IPS-15b (cell line): Measurements from ENCODE around the gene C7orf57.
A peak's percentile ranks its signal among the peaks of the same experiment; 100 is the strongest.

Experiments used
- H3K27me3 ChIP-seq: one replicate; pipeline ENCODE4 v1.6.1; 2013; ENCODE audit warnings: low read length; ENCODE audit not compliant: control insufficient read depth, insufficient read depth
- H3K36me3 ChIP-seq: one replicate; pipeline ENCODE4 v1.6.1; 2013; ENCODE audit warnings: low read length; ENCODE audit not compliant: control insufficient read depth, insufficient read depth
- H3K4me1 ChIP-seq: one replicate; pipeline ENCODE4 v1.6.1; 2013; ENCODE audit warnings: mild to moderate bottlenecking, low read length; ENCODE audit not compliant: control insufficient read depth, insufficient read depth
- H3K4me3 ChIP-seq: one replicate; pipeline ENCODE4 v1.5.1; 2013; ENCODE audit warnings: low read depth, low read length
- H3K9ac ChIP-seq: one replicate; pipeline ENCODE4 v1.6.1; 2013; ENCODE audit warnings: low read depth, mild to moderate bottlenecking, low read length
- H3K9me3 ChIP-seq: one replicate; pipeline ENCODE4 v1.6.1; 2013; ENCODE audit warnings: mild to moderate bottlenecking, low read length; ENCODE audit not compliant: control insufficient read depth, insufficient read depth

Gene C7orf57

DNA sequence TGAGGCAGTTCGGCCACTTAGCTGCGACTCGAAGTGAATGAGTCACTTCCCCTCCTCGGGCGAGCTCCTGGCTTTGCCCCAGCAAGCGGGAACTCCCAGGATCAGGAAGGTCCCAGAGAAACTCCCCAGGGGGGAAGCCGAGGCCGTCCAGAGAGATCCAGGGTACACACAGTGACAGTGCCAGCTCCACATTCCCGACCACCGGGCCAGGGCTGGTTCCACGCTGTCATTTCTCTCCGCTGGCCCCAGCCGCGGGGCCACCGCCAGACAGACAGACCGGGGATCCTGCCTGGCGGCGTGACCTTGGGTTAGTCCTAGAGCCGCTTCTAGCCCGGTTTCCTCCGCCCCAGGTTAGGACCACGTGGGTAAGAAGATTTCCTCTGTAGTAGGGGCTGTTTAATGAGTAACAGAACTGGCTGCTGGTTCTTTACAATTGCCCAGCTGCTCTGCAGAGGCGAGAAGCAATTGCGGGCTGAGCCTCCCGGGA lies 53.3 kb downstream of the C7orf57 start:
- Histone ChIP-seq H3K9me3 (no peaks in the 10 kb centered on the region), H3K4me1 (peaks cover 18% of the 10 kb centered on the region), H3K27me3 (no peaks in the 10 kb centered on the region), H3K9ac (peak overlapping the region; percentile 51), H3K4me3 (peak overlapping the region; percentile 81), H3K36me3 (peaks cover 23% of the 10 kb centered on the region)

DNA sequence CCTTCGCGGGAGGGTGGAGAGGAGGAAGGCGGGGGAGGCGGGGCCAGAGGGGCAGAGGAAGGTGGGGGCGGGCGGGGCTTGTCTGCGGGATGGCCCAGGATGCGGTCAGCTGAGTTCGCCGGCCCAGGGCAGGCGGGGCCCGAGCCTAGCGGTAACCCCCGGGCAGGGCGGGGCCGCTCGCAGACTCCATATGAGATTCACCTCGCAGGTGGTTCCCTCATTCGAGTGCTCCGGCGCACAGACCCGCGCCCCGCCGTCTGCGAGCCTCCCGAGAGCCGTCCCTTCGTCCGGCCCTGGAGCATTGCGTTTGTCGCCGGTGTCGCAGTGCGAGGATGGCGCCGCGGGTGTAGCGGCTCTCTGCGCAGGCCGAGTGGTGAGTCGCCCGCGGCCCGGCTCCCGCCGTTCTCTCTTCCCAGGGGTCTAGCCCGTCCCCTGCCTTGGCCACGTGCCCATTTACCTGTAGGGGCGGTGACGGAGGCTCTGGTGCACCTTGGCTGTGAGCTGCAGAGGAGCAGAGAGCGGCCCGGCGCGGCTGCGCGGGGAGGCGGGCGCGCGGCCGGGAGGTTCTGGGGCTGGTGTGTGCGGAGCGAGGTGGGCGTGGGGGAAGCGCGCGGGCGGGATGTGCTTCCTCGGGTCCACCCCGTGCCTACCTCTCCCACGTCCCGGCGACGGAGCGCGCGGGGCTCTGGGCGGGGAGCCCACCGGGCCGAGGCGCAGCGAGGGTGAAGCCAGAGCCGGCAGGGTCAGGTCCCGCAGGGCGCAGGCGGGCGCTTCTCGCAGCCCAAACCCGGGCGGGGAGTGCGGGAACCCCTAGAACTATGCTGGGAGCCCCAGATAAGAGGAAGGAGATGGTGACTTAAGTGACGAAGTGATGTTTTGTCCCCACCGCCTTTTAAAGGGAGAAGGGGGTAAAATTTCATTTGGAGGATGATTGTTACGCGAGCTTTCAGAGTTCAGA lies 54.0 kb downstream of the C7orf57 start, which contains the start of gene UPP1:
Gene UPP1 (plus strand): TSS at position 220 of the 958 bp plus-strand sequence. CDS start 5,519 bp downstream, outside the sequence.
- Histone ChIP-seq H3K27me3 (no peaks in the 10 kb centered on the region), H3K9me3 (no peaks in the 10 kb centered on the region), H3K4me3 (peak within 1 kb of the TSS; percentile 89), H3K4me1 (peaks cover 18% of the 10 kb centered on the region), H3K9ac (peak within 1 kb of the TSS; percentile 79), H3K36me3 (peaks cover 28% of the 10 kb centered on the region)

DNA sequence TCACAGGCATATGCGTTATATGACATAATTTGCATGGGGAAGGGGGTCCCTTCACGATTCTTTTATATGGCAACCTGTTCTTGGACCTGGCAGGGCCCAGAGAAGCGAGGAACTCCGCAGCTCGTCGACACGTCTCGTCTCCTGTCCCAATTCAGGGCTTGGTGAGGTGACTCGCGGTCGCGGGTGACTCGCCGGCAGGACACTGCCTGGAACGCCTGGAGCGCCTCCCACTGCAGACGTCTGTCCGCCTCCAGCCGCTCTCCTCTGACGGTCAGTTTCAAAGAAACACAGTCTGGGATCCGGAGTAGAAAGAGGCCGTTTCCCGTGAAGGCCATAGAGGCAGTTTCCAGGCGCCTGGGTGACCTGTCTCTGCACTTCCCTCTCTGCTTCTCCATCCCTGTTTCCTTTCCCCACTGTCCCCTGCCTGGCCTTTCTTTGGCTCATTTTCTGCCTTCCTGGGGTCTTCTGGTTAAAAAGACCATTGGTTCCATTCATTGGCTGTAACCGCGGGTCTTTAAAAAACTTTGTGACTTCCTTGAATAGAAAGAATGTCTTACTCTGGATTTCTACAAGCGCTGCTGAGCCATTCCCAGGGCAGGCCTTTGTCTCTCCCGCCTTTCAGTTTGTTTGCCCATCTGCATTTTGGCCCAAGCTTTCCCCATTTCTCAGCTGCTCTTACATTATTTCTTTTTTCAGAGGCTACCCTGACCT lies 54.9 kb downstream of the C7orf57 start:
- Histone ChIP-seq H3K36me3 (peaks cover 37% of the 10 kb centered on the region), H3K4me3 (peak overlapping the region; percentile 89), H3K27me3 (no peaks in the 10 kb centered on the region), H3K9ac (peak overlapping the region; percentile 79), H3K4me1 (peaks cover 18% of the 10 kb centered on the region), H3K9me3 (no peaks in the 10 kb centered on the region)

DNA sequence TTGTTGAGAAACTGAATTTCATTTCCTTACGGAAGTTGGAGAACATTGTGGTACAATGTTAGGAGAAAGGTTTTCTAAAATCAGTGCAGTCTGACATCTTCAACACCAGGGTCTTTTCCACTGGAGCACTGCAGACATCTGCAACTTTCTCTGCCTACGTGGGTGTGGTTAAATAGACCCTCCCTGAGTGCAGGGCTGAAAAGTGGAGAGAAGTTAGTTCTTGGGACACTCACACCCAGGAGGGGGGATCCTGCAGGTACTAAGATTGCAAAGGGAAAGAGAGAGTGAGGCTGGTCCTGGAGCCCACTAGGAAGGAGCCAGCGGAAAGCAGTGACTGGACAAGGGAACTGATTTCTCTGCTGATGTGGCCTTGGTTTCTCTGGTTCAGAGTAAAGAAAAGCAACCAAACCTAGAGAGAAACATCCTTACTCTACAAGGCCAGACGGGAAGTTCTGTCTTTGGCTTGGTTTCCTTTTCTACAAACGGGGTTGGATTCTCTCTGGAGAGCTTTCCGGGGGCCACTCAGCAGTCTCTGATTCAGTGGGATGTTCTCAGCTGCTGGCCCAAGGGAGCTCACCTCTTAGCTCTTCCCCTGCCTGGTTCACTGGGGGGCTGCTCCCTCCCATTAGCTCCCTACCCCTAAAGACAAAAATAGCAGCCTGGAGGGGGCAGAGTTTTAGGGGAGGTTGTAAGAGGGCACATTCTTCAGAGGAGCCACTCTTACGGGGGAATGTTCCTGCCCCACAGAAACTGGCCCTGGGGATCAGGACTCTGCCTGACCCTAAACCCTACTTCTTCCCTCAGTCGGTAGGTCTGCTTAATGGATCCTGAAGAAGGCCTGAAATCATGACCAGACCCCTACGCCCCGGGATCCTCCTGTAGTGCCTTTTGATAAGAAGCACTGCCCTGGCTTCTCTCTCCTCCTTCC lies 56.4 kb downstream of the C7orf57 start:
- Histone ChIP-seq H3K36me3 (peaks cover 45% of the 10 kb centered on the region), H3K4me1 (peaks cover 12% of the 10 kb centered on the region), H3K9me3 (no peaks in the 10 kb centered on the region), H3K27me3 (no peaks in the 10 kb centered on the region), H3K9ac (no peak overlapping the region), H3K4me3 (no peak overlapping the region)

DNA sequence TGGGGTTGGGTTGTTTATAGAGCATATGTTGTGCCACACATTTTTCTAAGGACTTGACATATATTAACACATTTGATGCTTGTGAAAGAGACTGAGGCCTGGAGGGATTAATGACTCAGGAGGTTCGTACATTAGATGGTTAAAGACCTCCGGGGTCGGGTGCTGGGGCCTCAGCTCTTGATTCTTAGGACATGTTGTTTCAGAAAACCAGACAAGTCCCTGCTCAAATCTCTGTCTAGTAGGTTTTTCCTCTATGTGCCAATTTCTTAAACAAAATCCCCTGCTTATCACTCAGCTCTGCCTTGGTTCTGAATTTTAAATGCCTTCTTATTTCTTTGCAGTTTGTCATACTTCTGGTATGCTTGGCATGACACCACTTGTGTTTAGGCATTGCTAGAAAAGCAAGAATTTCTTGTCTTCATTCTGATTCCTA lies 59.5 kb downstream of the C7orf57 start:
- no peak overlapping the region for H3K9ac ChIP-seq
- no peaks in the 10 kb centered on the region for H3K27me3 ChIP-seq
- H3K36me3 ChIP-seq: peaks cover 54% of the 10 kb centered on the region
- no peaks in the 10 kb centered on the region for H3K9me3 ChIP-seq
- peaks cover 6% of the 10 kb centered on the region for H3K4me1 ChIP-seq
- no peak overlapping the region for H3K4me3 ChIP-seq

DNA sequence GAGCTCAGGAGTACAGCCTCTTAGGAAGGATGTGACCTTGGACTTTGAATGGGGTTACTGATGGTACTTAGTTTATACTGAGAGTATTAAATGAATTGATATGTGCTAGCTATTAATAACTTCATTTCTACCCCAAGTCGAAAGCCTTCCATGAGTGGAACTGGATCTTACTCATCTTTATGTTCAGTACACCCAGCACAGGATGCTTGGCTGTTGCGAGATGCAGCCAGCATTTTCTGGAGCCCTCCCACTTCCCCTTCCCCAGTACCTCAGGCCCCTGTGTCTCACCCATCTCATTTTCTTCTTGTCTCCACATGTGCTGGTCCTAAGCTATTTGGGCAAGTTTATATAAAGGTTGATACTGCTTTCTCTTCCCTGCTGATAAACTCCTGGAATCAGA lies 60.9 kb downstream of the C7orf57 start:
- Histone ChIP-seq H3K4me1 (peaks cover 4% of the 10 kb centered on the region), H3K4me3 (no peak overlapping the region), H3K9ac (no peak overlapping the region), H3K9me3 (no peaks in the 10 kb centered on the region), H3K27me3 (no peaks in the 10 kb centered on the region), H3K36me3 (peaks cover 52% of the 10 kb centered on the region)

DNA sequence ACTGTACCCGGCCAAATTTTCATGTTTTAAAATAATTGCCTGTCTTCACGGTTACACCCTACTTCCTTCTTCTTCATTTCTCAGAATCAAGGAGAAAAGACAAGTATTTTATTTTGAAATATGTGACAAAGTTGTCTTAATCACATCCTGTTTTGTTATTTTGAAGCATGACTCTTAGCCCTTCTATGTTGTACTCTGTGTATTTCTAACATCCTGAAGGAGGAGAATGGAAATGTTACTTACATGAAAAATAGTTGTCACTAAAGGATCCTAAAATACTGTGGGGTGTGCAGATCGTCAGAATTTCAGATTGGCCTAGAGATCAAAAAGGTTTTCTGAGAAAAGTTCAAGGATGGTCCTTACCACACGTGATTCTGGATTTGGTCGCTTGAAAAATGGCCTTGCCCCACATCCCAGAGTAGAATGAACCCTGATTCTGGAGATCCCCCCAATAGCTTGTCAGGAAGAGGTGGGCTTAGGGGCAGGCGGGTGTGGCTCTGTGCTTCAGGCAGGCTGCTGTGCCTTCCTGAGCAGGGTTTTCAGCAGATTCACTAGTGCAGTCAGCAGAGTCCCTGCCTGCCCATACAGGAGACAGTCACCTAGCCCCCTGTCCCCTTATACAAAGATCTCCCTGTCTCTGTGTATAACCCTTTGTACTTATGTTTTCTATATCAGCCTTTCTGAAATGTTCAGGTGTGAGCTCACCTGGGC lies 62.3 kb downstream of the C7orf57 start:
- Histone ChIP-seq H3K9me3 (no peaks in the 10 kb centered on the region), H3K9ac (no peak overlapping the region), H3K27me3 (no peaks in the 10 kb centered on the region), H3K4me1 (no peaks in the 10 kb centered on the region), H3K36me3 (peaks cover 52% of the 10 kb centered on the region), H3K4me3 (no peak overlapping the region)

DNA sequence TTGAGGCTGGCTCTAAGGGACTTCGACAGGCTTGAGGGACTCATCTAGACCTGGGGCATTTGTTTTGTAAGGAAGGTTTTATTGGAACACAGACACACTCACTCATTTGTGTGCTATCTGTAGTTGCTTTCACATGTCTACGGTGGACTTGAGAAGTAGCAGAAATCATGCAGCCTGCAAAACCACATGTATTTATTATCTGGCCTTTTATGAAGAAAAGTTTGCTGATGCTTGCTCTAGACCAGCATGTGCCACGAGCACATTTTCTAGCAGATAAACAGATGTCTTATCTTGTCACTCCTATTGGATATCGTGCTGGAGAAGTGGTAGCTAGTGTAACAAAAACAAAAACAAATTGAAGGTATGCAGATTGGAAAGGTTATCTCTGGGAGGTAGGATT lies 63.5 kb downstream of the C7orf57 start:
- Histone ChIP-seq H3K9ac (no peak overlapping the region), H3K36me3 (peaks cover 52% of the 10 kb centered on the region), H3K4me3 (no peak overlapping the region), H3K4me1 (no peaks in the 10 kb centered on the region), H3K9me3 (no peaks in the 10 kb centered on the region), H3K27me3 (no peaks in the 10 kb centered on the region)

DNA sequence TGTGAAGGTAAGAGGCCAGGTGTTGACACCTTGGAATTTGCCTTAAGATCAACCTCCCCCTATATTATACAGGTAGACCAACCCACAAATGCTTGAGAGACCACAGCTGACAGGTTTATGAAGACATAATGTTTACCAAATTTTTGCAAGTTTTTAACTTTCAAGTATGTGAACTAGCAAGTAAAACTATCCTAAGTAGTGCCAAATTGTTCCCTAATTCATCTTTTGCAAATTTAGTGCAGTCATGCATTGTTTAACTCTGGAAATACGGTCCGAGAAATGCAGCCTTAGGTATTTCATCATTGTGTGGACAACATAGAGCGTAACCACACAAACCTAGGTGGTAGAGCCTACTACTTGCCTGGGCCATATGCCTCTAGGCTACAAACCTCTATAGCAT lies 64.4 kb downstream of the C7orf57 start:
- Histone ChIP-seq H3K9ac (no peak overlapping the region), H3K9me3 (no peaks in the 10 kb centered on the region), H3K27me3 (no peaks in the 10 kb centered on the region), H3K36me3 (peaks cover 48% of the 10 kb centered on the region), H3K4me1 (no peaks in the 10 kb centered on the region), H3K4me3 (no peak overlapping the region)

DNA sequence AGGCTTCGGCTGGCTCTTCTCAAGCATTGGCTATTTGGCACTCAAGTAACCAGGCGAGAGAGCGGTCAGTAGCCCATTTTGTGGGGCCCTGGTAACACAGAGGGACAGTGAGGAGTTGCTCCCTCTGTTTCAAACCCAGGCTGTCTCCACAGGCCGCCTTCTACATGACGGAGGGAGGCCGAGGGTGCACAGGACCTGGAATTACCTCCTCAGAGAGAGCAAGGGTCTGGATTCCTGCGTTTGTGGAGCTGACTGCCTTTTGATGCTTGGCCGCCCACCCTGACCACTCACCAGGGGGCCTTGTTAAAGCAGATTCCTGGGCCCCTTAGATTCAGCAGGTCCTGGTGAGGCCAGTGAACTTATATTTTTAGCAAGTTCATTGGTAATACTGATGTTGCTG lies 66.0 kb downstream of the C7orf57 start:
- H3K4me1 ChIP-seq: no peaks in the 10 kb centered on the region
- peaks cover 45% of the 10 kb centered on the region for H3K36me3 ChIP-seq
- no peak overlapping the region for H3K9ac ChIP-seq
- H3K27me3 ChIP-seq: no peaks in the 10 kb centered on the region
- no peak overlapping the region for H3K4me3 ChIP-seq
- H3K9me3 ChIP-seq: no peaks in the 10 kb centered on the region
